Stomach (tissue), 9 donors: ENCODE data around the gene ROGDI. TPM values are rescaled to one million over a fixed set of nuclear protein-coding genes. Genes with fewer than 3 reads are reported as not detected.

ENCODE experiments used
- DNase-seq, 2 donors: peaks; one replicate each; pipeline versions ENCODE4 v3.0.0 to v3.0.0-alpha.2; 2013 to 2019
- H3K27ac ChIP-seq, 5 donors: fragments of 200-600 bp in 4 of 5; sonication (generic) in 4 of 5; one replicate each; pipeline ENCODE4 v1.5.1; 2013 to 2019; ENCODE audit warnings: mild to moderate bottlenecking in 1 of 5, moderate library complexity in 1 of 5
- H3K27me3 ChIP-seq, 3 donors: fragments of 200-600 bp; sonication (generic); one replicate each; pipeline ENCODE4 v1.5.1; 2017 to 2019; ENCODE audit warnings: mixed run types in 1 of 3
- H3K36me3 ChIP-seq, 4 donors: fragments of 200-600 bp; sonication (generic); 1 replicate in 3 of 4; 2 replicates in 1 of 4; pipeline ENCODE4 v1.5.1; 2016 to 2019
- H3K4me1 ChIP-seq, 4 donors: fragments of 200-600 bp; sonication (generic); one replicate each; pipeline ENCODE4 v1.5.1; 2016 to 2019
- H3K4me3 ChIP-seq, 4 donors: fragments of 200-600 bp; sonication (generic) in 3 of 4; one replicate each; pipeline ENCODE4 v1.5.1; 2016 to 2019; ENCODE audit warnings: mild to moderate bottlenecking in 1 of 4
- H3K9me3 ChIP-seq, 4 donors: fragments of 200-600 bp; sonication (generic); one replicate each; pipeline ENCODE4 v1.5.1; 2016 to 2019
- EP300 ChIP-seq: sonication (generic); formaldehyde crosslinking; IDR thresholded peaks from one replicate; pipeline ENCODE4 v1.6.1; 2017; ENCODE audit warnings: antibody characterized with exemption
- POLR2A ChIP-seq, 4 donors: fragments of 450-650 bp; IDR thresholded peaks; one replicate each; pipeline ENCODE4 v1.6.1; 2016; ENCODE audit warnings: antibody characterized with exemption in 4 of 4, control low read depth in 2 of 4, mild to moderate bottlenecking in 1 of 4, moderate library complexity in 1 of 4
- POLR2AphosphoS5 ChIP-seq, 3 donors: sonication (generic); formaldehyde crosslinking; IDR thresholded peaks; one replicate each; pipeline ENCODE4 v1.6.1; 2016; ENCODE audit warnings: antibody characterized with exemption in 3 of 3
- whole genome bisulfite sequencing, 5 donors: extraction: QIAGEN DNeasy Blood & Tissue Kit in 3 of 5; methylation state at CpG; one replicate each; pipeline versions ENCODE4 v1.1.5 to v1.1.7; 2013 to 2018; 5-methylcytosine and 5-hydroxymethylcytosine counted together
- intact Hi-C: fragments of 100-400 bp; cut with DNase I; formaldehyde crosslinking; loops from one replicate; pipeline ENCODE4 v1.15.1; 2023; ENCODE audit warnings: low total_unique reads
- polyA plus RNA-seq, 3 donors: library from polyadenylated mRNA; stranded (reverse); fragments of 200-250 nt; gene quantifications; one replicate each; pipeline ENCODE4 v1.2.3, GENCODE V29; 2013
- total RNA-seq, 5 donors: library from RNA; depleted of rRNA; stranded (reverse); fragments of >200 nt; gene quantifications; one replicate each; pipeline versions ENCODE4 v1.1.0 to v1.2.3, GENCODE V29; 2014 to 2016
- TF ChIP-seq, protein P1 (sequence below), 7 experiments: fragments of 450-650 bp in 4 of 7; fragments of 200-600 bp in 3 of 7; sonication (generic) in 3 of 7; IDR thresholded peaks; one replicate each; pipeline ENCODE4 v1.5.1; 2016 to 2019; ENCODE audit warnings: antibody characterized with exemption in 7 of 7, control low read depth in 2 of 7, mild to moderate bottlenecking in 1 of 7
- donor health status: healthy with polysubstance abuse.
- donor health status: Bipolar disorder and iron deficiency.
- donor health status: healthy.

Gene ROGDI
- total and polyA plus RNA-seq, 8 donors = 6.1 to 350 (median 45.8) TPM

DNA sequence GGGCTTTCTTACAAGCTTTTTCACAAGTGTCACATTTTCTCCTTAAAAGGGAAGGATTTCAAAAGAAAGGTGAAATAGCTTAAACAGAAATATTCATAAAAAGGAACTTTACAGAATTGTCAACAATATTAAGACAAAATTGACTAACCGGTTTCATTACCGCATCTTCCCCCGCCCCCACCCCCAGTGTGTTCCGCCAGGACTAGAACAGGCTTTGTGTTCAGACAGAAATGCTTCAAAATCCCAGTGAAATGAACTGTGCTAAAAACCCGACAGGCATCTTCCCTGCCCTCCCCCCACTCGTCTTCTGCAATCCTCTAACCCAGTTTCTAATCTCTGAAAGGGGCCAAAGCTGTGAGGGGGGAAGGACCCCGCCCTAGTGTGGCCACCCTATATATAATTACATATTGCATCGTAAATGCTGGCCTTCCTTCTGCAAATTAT, 990 bp upstream of the ROGDI start:
- no peak for TF ChIP-seq EP300
- TF ChIP-seq POLR2A (IDR thresholded peaks at IDR 0.05) = no peak
- TF ChIP-seq POLR2AphosphoS5 (IDR thresholded peaks at IDR 0.05) = no peak
- TF ChIP-seq, protein P1, sequence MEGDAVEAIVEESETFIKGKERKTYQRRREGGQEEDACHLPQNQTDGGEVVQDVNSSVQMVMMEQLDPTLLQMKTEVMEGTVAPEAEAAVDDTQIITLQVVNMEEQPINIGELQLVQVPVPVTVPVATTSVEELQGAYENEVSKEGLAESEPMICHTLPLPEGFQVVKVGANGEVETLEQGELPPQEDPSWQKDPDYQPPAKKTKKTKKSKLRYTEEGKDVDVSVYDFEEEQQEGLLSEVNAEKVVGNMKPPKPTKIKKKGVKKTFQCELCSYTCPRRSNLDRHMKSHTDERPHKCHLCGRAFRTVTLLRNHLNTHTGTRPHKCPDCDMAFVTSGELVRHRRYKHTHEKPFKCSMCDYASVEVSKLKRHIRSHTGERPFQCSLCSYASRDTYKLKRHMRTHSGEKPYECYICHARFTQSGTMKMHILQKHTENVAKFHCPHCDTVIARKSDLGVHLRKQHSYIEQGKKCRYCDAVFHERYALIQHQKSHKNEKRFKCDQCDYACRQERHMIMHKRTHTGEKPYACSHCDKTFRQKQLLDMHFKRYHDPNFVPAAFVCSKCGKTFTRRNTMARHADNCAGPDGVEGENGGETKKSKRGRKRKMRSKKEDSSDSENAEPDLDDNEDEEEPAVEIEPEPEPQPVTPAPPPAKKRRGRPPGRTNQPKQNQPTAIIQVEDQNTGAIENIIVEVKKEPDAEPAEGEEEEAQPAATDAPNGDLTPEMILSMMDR (IDR thresholded peaks at IDR 0.05) = no peak
- H3K27me3 ChIP-seq = no peaks in the 10 kb centered on the region
- peaks cover 26 to 64% (median 56%) of the 10 kb centered on the region in 4 donors for H3K36me3 ChIP-seq
- no peak for DNase-seq
- WGBS, 5 donors = 38 to 46% (median 41%) methylated on average over 8 of the region's 8 CpGs
- H3K4me1 ChIP-seq = peaks cover 33 to 54% (median 45%) of the 10 kb centered on the region in 4 donors
- H3K4me3 ChIP-seq = peak overlapping the region; percentile 69 to 96 (median 90)
- H3K27ac ChIP-seq = peak overlapping the region in 4 of 5 donors; percentile 86 to 94 (median 92)
- intact Hi-C loops = no loop called here
- no peaks in the 10 kb centered on the region for H3K9me3 ChIP-seq

DNA sequence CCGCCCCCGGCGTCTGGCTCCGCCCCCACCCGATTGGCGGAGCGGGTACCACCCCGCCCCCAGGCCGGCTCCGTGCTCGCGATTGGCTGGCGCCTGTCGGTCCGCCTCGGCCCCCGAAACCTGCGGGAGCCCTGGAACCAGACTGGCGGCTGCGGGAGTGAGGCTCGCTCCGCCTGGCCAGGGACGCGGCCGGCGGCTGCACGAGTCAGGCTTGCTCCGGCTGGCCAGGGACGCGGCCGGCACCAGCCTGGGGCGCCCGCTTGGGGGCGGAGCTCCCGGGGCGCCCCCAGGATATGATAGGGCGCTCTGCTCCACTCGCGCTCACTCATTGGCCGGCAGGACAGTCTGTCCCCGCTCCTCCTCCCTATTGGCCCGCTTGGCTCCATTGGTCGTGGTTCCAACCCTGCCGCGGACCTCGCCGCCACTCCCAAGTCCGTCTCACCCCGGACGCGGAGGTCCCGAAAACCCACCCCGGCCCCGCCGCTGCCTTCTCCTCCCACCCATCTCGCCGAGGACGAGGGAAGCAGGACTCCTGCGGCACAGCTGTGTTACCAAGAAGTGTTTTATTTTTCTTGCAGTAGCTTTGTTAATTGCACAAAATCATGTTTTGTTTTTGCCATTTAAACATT, 340 bp upstream of the ROGDI start:
- H3K36me3 ChIP-seq = peaks cover 21 to 64% (median 56%) of the 10 kb centered on the region in 4 donors
- intact Hi-C loops = no loop called here
- no peaks in the 10 kb centered on the region for H3K27me3 ChIP-seq
- no peaks in the 10 kb centered on the region for H3K9me3 ChIP-seq
- H3K4me1 ChIP-seq = peaks cover 33 to 54% (median 45%) of the 10 kb centered on the region in 4 donors
- TF ChIP-seq EP300 = no peak
- TF ChIP-seq POLR2AphosphoS5 (IDR thresholded peaks at IDR 0.05) = peak in 2 of 3 donors; percentile 65 to 68
- TF ChIP-seq, protein P1 (IDR thresholded peaks at IDR 0.05) = peak in 4 of 7 experiments; percentile 14 to 64 (median 30)
- TF ChIP-seq POLR2A (IDR thresholded peaks at IDR 0.05) = no peak
- H3K27ac ChIP-seq = peak overlapping the region; percentile 86 to 96 (median 93)
- 0 to 1% (median 0%) methylated on average over 19 to 59 of the region's 59 CpGs for WGBS, 5 donors
- peak; percentile 93 to 97 for DNase-seq
- H3K4me3 ChIP-seq = peak overlapping the region; percentile 69 to 96 (median 90)

DNA sequence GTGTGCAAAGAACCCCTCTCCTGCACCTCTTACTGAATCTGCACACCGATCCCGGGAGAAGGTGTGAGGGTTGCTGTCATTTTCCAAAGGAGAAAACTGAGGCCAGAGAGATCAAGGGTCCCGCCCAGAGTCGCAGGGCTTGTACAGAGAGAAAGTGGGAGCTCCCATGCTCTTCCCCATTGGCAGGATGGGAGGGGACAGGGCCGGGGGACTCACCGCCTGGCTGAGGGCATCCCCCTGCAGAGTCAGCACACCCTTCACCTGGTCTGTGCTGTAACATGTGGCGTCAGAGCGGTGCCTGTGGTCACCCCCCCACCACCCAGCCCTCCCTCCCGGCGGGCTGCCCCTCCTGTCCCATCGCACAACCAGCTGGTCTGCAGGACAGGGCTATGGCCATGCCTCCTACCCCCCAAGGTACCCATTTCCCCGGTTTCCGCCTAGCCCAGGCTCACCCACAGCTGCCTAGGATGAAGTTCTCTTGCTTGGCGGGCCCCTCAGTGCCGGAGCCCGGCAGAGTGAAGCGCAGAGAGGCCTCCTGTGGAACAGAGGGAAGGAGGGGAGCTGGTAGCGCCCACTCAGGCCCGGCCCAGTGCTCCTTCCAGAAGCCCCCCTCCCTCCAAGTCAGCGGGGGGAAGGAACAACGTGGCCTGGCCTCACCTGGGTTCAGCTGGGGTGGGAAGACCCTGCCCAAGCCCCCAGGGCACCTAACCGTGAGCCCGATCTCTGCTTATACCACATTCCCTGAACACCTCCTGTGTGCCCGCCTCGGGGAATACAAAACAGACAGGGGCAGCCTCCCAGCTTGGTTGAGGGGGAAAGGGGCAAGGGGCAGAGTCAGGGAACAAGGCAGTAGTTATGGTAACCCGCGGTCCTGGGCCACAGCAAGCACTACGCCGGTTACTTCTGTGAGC, 1.1 kb downstream of the ROGDI start:
- TF ChIP-seq POLR2AphosphoS5 (IDR thresholded peaks at IDR 0.05) (no peak), EP300 (no peak), POLR2A (IDR thresholded peaks at IDR 0.05) (no peak)
- TF ChIP-seq, protein P1 (IDR thresholded peaks at IDR 0.05) = no peak
- no peaks in the 10 kb centered on the region for H3K27me3 ChIP-seq
- no peaks in the 10 kb centered on the region for H3K9me3 ChIP-seq
- intact Hi-C loops = no loop called here
- H3K4me3 ChIP-seq = peak overlapping the region; percentile 69 to 96 (median 90)
- H3K27ac ChIP-seq = peak overlapping the region; percentile 86 to 96 (median 93)
- peak in 1 of 2 donors; percentile 34 for DNase-seq
- H3K36me3 ChIP-seq = peaks cover 14 to 62% (median 52%) of the 10 kb centered on the region in 4 donors
- 32 to 49% (median 36%) methylated on average over 8 to 29 of the region's 29 CpGs for WGBS, 5 donors
- H3K4me1 ChIP-seq = peaks cover 45 to 64% (median 47%) of the 10 kb centered on the region in 4 donors
